Measurements from ENCODE around the gene CACFD1.

The CACFD1 gene

GRCh38 chr9:133476036-133476931 is 16.5 kb downstream of the CACFD1 start:
- TF ChIP-seq POLR2A (IDR thresholded peaks at IDR 0.05; ENCODE audit: low read depth, low read length) = no peak
- DNase-seq (ENCODE audit: insufficient read length, low spot score) = no peak
- FAIRE-seq = no peak

- TF ChIP-seq POLR2A (IDR thresholded peaks at IDR 0.05; ENCODE audit: low read depth, low read length) = no peak
- DNase-seq (ENCODE audit: insufficient read length, low spot score) = no peak
- no peak for FAIRE-seq
Observed at GRCh38 chr9:133476941-133477340, 17.2 kb downstream of the CACFD1 start.

DNA sequence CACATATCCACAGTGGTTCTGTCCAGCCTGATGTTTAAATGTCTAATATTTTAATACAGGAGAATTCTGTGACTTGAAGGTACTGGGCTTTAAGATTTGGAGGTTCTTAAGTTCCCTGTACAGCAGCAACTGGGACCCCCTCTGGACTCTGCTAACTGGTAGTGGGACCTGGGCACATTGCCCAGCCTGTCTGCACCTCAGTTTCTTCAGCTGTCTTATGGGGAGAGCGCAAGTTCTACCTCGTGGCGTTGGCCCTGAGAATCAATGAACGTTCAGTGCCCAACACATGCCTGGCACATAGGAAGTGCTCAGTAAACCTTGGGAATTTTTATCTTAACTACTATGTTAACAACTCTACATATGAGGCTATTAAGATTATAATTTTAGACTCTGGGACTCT is 17.7 kb downstream of the CACFD1 start:
- DNase-seq (ENCODE audit: insufficient read length, low spot score) (no peak), FAIRE-seq (no peak)
- no peak for TF ChIP-seq POLR2A (IDR thresholded peaks at IDR 0.05; ENCODE audit: low read depth, low read length)

DNA sequence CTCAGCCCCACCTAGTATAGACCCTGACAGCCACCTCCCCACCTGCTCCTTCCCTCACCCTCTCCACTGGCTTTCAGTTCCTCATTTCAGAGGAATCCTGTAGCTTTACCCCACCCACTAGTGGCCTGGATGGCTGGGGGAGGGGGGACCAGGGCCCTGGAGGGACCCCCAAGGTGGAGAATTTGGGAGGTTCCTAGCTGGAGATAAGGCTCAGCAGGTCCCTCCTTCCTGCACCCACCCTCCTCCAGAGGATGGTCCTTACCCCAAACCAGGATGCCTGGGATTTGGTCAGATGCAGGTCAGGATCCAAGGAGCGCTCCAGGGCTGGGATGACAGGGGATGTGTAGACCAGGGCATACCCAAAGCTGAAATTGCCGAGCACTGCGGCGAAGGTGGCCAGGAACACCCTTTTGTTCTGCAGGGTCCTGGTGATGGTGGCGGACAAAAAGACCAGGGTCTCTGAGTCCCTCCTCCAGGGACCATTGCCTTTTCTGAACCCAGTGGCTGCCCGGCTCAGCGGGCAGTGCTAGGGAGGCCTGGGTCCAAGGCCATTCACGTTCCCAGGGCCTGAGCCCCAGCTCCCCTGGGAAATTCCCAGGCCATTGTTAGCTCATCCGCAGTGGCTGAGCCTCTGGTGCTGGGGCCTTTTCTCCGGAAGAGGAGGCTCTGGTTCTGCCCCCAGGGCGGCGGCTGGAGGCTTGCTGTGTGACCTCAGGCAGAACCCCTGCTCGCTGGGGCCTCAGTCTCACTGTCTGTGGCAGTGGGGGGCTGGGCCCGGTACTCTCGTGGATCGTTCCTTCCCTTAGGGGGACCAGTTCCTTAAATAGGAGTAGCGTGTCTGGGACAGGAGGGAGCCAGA is 18.4 kb downstream of the CACFD1 start:
- FAIRE-seq (no peak), DNase-seq (ENCODE audit: insufficient read length, low spot score) (peak; percentile 74)
- no peak for TF ChIP-seq POLR2A (IDR thresholded peaks at IDR 0.05; ENCODE audit: low read depth, low read length)

GRCh38 chr9:133478851-133479711 is 19.3 kb downstream of the CACFD1 start, which contains the start of gene SLC2A6:
SLC2A6 (minus strand) TSS chr9:133479099; CDS start chr9:133479059, 40 bp downstream.
- FAIRE-seq = no peak
- peak; percentile 99 for DNase-seq (ENCODE audit: insufficient read length, low spot score)
- peak; percentile 81 for TF ChIP-seq POLR2A (IDR thresholded peaks at IDR 0.05; ENCODE audit: low read depth, low read length)

GRCh38 chr9:133483611-133484010 is 23.8 kb downstream of the CACFD1 start:
- DNase-seq (ENCODE audit: insufficient read length, low spot score) (no peak), FAIRE-seq (no peak)
- TF ChIP-seq POLR2A (IDR thresholded peaks at IDR 0.05; ENCODE audit: low read depth, low read length) = no peak

DNA sequence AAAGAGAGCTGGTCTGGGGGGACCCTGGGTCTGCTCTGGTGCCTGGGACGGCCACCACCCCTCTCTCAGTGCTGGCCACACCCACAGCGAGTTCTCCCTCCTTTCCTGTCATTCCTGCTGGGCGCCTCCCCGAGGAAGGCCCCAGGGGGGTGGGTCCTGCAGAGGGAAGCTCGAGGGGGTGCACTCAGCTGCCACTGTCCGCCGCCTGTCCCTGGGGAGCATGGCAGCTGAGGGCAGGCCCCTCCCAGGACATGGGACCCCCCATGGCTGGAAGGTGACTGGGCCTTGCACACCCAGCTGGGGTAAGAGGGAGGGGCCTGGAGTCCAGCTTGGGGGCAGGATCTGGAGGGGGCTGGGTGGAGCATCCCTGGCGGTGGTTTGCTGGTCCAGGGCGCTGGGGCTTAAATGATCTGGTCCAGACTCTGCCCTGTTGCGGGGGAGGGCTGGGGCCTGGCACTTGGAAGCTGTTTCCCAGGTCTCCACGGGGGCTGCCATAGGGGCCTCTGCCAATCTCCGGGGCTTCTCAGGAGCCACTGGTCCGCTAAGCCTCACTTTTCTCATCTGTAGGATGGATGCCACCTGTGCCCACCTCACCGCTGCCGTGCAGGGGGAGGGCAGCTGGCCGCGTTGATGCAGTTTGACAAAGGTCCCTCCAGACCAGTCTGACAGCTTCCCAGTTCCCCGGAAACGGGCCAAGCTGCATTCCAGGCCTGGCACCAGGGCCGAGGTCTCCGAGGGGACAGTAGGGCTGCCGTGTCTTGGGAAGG is 25.1 kb downstream of the CACFD1 start:
- TF ChIP-seq POLR2A (IDR thresholded peaks at IDR 0.05; ENCODE audit: low read depth, low read length) = no peak
- FAIRE-seq = no peak
- no peak for DNase-seq (ENCODE audit: insufficient read length, low spot score)

DNA sequence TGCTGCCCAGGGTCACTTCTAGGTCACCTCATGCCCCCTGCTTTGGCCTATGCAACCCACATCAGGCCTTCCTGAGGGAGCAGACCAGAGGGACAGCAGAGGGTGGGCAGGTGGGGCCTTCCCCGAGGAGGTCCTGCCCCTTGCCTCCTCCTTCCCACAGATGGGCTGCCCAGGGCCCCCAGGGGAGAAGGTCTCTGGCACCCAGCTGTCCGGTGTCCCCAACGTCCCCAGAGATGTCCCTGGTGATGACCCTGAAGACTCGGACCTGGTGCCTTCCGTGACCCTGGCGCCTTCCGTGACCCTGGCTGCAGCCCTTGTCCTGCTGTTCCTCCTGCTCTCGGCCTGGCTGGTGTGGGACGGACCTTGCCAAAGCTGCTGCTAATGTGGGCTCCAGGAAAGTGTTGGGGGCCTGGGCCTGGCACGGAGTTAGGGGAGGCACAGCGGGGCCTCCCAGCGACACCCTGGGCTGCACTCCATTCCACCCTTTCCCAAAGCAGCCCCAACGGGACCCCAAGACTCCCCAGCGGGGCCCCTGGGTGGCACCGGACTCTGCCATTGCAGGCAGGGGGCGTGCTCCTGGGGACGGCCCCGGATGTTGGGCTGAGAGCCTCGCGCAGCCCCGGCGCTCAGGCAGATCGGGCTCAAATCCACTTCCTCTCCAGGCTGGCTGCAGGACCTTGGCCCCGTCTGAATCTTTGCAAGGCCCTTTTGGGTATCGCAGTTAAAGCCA is 25.9 kb downstream of the CACFD1 start:
- no peak for TF ChIP-seq POLR2A (IDR thresholded peaks at IDR 0.05; ENCODE audit: low read depth, low read length)
- FAIRE-seq = no peak
- no peak for DNase-seq (ENCODE audit: insufficient read length, low spot score)

GRCh38 chr9:133487331-133487725 is 27.6 kb downstream of the CACFD1 start:
- DNase-seq (ENCODE audit: insufficient read length, low spot score) = no peak
- TF ChIP-seq POLR2A (IDR thresholded peaks at IDR 0.05; ENCODE audit: low read depth, low read length) = no peak
- no peak for FAIRE-seq

- no peak for TF ChIP-seq POLR2A (IDR thresholded peaks at IDR 0.05; ENCODE audit: low read depth, low read length)
- DNase-seq (ENCODE audit: insufficient read length, low spot score) = no peak
- FAIRE-seq = no peak
Observed at GRCh38 chr9:133488686-133489252, 29.0 kb downstream of the CACFD1 start.

GRCh38 chr9:133489253-133490190 is 29.7 kb downstream of the CACFD1 start:
- TF ChIP-seq POLR2A (IDR thresholded peaks at IDR 0.05; ENCODE audit: low read depth, low read length) = no peak
- DNase-seq (ENCODE audit: insufficient read length, low spot score) = no peak
- FAIRE-seq = no peak
